ENCODE results near the gene ACTL10. TPM values are rescaled to one million over a fixed set of nuclear protein-coding genes. Genes with fewer than 3 reads are reported as not detected.

ACTL10 gene
- total and polyA plus RNA-seq, 2 of the 13 experiments (the other 11 are each of a cell fraction or from before 2014, with no cell fraction given): not detected

DNA sequence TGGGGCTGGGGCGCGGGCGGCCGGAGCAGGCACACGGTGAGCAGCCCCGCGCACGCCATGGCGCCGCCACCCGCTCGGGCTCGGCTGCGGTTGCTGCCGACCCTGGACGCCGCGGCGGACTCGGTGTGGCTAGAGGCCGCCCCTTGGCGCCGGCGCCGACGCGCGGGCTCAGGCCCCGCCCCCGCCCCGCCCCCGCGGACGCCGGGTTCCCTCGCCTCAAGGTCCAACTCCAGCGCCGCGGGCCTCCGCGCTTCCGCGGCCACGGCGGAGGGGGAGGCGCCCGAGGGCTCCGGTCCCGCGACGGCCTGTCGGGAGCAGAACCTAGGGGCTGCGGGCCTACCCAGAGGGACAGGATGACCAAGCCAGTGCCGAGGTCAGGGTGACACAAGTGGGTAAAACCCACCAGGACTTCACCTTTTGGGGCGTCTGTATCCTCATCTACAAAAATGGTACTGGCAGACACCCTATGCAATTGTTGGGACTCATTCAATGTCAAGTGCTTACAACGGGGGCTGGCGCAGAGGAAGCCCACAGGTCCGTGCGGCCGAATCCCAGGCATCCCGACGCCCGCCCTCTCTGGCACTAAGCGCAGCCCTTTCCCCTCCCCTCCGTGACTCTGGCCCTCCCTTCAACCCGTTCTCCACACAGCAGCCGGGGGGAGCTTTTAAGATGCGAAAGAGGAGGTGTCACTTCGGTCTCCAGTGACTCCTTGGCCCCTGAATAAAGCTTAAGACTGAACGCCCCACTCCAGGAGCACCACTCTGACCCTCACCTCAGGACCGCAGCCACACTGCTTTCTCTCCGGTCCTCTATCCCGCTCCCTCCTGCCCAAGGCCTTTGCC is 7.8 kb downstream of the ACTL10 start, which contains the start of gene NECAB3 (continued):
- TF ChIP-seq, protein P1, sequence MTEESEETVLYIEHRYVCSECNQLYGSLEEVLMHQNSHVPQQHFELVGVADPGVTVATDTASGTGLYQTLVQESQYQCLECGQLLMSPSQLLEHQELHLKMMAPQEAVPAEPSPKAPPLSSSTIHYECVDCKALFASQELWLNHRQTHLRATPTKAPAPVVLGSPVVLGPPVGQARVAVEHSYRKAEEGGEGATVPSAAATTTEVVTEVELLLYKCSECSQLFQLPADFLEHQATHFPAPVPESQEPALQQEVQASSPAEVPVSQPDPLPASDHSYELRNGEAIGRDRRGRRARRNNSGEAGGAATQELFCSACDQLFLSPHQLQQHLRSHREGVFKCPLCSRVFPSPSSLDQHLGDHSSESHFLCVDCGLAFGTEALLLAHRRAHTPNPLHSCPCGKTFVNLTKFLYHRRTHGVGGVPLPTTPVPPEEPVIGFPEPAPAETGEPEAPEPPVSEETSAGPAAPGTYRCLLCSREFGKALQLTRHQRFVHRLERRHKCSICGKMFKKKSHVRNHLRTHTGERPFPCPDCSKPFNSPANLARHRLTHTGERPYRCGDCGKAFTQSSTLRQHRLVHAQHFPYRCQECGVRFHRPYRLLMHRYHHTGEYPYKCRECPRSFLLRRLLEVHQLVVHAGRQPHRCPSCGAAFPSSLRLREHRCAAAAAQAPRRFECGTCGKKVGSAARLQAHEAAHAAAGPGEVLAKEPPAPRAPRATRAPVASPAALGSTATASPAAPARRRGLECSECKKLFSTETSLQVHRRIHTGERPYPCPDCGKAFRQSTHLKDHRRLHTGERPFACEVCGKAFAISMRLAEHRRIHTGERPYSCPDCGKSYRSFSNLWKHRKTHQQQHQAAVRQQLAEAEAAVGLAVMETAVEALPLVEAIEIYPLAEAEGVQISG (CRISPR knock-in tag; IDR thresholded peaks at IDR 0.05): peak; percentile 89
- TF ChIP-seq KDM1A (CRISPR knock-in tag; IDR thresholded peaks at IDR 0.05): no peak
- TF ChIP-seq ZNF264 (CRISPR knock-in tag; IDR thresholded peaks at IDR 0.05): peak; percentile 35; the same call in 1 of the 2 replicates
- 0 out of 2 replicates have a peak, but pooled peaks have one; percentile 16 for TF ChIP-seq RBAK (CRISPR knock-in tag; IDR thresholded peaks at IDR 0.05)
- TF ChIP-seq, protein P2, sequence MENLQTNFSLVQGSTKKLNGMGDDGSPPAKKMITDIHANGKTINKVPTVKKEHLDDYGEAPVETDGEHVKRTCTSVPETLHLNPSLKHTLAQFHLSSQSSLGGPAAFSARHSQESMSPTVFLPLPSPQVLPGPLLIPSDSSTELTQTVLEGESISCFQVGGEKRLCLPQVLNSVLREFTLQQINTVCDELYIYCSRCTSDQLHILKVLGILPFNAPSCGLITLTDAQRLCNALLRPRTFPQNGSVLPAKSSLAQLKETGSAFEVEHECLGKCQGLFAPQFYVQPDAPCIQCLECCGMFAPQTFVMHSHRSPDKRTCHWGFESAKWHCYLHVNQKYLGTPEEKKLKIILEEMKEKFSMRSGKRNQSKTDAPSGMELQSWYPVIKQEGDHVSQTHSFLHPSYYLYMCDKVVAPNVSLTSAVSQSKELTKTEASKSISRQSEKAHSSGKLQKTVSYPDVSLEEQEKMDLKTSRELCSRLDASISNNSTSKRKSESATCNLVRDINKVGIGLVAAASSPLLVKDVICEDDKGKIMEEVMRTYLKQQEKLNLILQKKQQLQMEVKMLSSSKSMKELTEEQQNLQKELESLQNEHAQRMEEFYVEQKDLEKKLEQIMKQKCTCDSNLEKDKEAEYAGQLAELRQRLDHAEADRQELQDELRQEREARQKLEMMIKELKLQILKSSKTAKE (CRISPR knock-in tag; IDR thresholded peaks at IDR 0.05; ENCODE audit: borderline replicate concordance): peak; percentile 75; the same call in 1 of the 2 replicates
- peak; percentile 87 for TF ChIP-seq YY1 (IDR thresholded peaks at IDR 0.05; ENCODE audit: insufficient read depth, insufficient replicate concordance, low read depth, low read length)
- TF ChIP-seq ZNF816 (CRISPR knock-in tag; IDR thresholded peaks at IDR 0.05; ENCODE audit: borderline replicate concordance): peak; percentile 98
- TF ChIP-seq, protein P3, sequence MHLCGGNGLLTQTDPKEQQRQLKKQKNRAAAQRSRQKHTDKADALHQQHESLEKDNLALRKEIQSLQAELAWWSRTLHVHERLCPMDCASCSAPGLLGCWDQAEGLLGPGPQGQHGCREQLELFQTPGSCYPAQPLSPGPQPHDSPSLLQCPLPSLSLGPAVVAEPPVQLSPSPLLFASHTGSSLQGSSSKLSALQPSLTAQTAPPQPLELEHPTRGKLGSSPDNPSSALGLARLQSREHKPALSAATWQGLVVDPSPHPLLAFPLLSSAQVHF (CRISPR knock-in tag; IDR thresholded peaks at IDR 0.05): 0 out of 2 replicates have a peak, but pooled peaks have one; percentile 43
- TF ChIP-seq MXI1 (IDR thresholded peaks at IDR 0.05; ENCODE audit: borderline replicate concordance, low read depth, low read length): peak; percentile 87; the same call in 2 of the 3 replicates
- TF ChIP-seq MIER3 (CRISPR knock-in tag; IDR thresholded peaks at IDR 0.05; ENCODE audit: borderline replicate concordance): peak; percentile 67; the same call in 1 of the 2 replicates
- TF ChIP-seq ZNF703 (CRISPR knock-in tag; IDR thresholded peaks at IDR 0.05; ENCODE audit: borderline replicate concordance): 0 out of 2 replicates have a peak, but pooled peaks have one; percentile 63
- TF ChIP-seq ZNF556 (CRISPR knock-in tag; IDR thresholded peaks at IDR 0.05; ENCODE audit: borderline replicate concordance): 0 out of 2 replicates have a peak, but pooled peaks have one; percentile 74
- peak; percentile 98 for TF ChIP-seq ZBTB2 (CRISPR knock-in tag; IDR thresholded peaks at IDR 0.05; ENCODE audit: low read depth)
- no peak for TF ChIP-seq HDAC6 (IDR thresholded peaks at IDR 0.05; ENCODE audit: low read depth, low read length)
- no peak for TF ChIP-seq SATB2 (CRISPR knock-in tag; IDR thresholded peaks at IDR 0.05)
- TF ChIP-seq, protein P4, sequence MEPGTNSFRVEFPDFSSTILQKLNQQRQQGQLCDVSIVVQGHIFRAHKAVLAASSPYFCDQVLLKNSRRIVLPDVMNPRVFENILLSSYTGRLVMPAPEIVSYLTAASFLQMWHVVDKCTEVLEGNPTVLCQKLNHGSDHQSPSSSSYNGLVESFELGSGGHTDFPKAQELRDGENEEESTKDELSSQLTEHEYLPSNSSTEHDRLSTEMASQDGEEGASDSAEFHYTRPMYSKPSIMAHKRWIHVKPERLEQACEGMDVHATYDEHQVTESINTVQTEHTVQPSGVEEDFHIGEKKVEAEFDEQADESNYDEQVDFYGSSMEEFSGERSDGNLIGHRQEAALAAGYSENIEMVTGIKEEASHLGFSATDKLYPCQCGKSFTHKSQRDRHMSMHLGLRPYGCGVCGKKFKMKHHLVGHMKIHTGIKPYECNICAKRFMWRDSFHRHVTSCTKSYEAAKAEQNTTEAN (CRISPR knock-in tag; conservative IDR thresholded peaks at IDR 0.05): peak; percentile 82
- peak; percentile 13; the same call in 1 of the 2 replicates for TF ChIP-seq ZSCAN21 (CRISPR knock-in tag; IDR thresholded peaks at IDR 0.05; ENCODE audit: borderline replicate concordance)
- TF ChIP-seq HOXA3 (CRISPR knock-in tag; IDR thresholded peaks at IDR 0.05): peak; percentile 91
- peak; percentile 47; the same call in 1 of the 2 replicates for TF ChIP-seq SP140L (CRISPR knock-in tag; IDR thresholded peaks at IDR 0.05; ENCODE audit: borderline replicate concordance)
- peak; percentile 69; the same call in 1 of the 2 replicates for TF ChIP-seq ZNF256 (CRISPR knock-in tag; conservative IDR thresholded peaks at IDR 0.05)
